Measurements from ENCODE around the gene AGBL3.
A peak's percentile ranks its signal among the peaks of the same experiment; 100 is the strongest.
"Not testable (repeated sequence)": the region's sequence is repeated elsewhere in the genome, so short reads cannot be mapped to it uniquely, and the experiment has no call there.

AGBL3 gene

GRCh38 chr7:135171581-135172291 lies 185.4 kb downstream of the AGBL3 start:
- not testable (repeated sequence) for H3K4me1 ChIP-seq (ENCODE audit: control insufficient read depth, low read depth, low read length); H3K27me3 ChIP-seq (ENCODE audit: control insufficient read depth, insufficient read depth, low read length); H3K9me3 ChIP-seq (ENCODE audit: control insufficient read depth, low read depth, low read length)
- Histone ChIP-seq H3K36me3 (ENCODE audit: control insufficient read depth, low read depth, low read length) (peaks cover 20% of the 10 kb centered on the region), H3K4me3 (ENCODE audit: low read length) (peak overlapping the region; percentile 67), H3K27ac (ENCODE audit: low read length) (peak overlapping the region; percentile 18), H3K9ac (ENCODE audit: low read length) (peak overlapping the region; percentile 82)

- not testable (repeated sequence) for H3K27ac ChIP-seq (ENCODE audit: low read length); H3K4me3 ChIP-seq (ENCODE audit: low read length); H3K36me3 ChIP-seq (ENCODE audit: control insufficient read depth, low read depth, low read length); H3K4me1 ChIP-seq (ENCODE audit: control insufficient read depth, low read depth, low read length); H3K9ac ChIP-seq (ENCODE audit: low read length); H3K9me3 ChIP-seq (ENCODE audit: control insufficient read depth, low read depth, low read length); H3K27me3 ChIP-seq (ENCODE audit: control insufficient read depth, insufficient read depth, low read length)
These were observed 187.6 kb downstream of the AGBL3 start for GRCh38 chr7:135173916-135174315.

DNA sequence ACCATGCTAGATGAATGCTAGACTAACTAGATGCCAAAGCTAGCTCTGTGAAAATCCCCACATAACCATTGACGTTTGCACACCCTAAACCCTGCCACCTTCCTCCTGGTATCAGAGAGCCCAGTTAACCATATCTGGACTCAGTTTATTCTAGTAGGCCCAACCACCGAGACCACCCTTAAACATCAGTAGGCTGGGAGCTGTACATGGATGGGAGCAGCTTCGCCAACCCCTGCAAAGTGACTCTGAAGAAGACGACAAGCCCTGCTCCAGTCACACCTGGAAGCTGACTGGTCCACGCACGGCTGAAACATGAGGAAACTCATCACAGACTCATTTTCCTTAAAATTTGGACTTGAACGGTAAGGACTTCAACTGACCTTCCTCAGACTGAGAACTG lies 188.6 kb downstream of the AGBL3 start:
- H3K4me1 ChIP-seq (ENCODE audit: control insufficient read depth, low read depth, low read length): peaks cover 9% of the 10 kb centered on the region
- H3K9ac ChIP-seq (ENCODE audit: low read length): no peak overlapping the region
- H3K27ac ChIP-seq (ENCODE audit: low read length): no peak overlapping the region
- no peaks in the 10 kb centered on the region for H3K36me3 ChIP-seq (ENCODE audit: control insufficient read depth, low read depth, low read length)
- H3K27me3 ChIP-seq (ENCODE audit: control insufficient read depth, insufficient read depth, low read length): no peaks in the 10 kb centered on the region
- H3K9me3 ChIP-seq (ENCODE audit: control insufficient read depth, low read depth, low read length): peaks cover under 1% of the 10 kb centered on the region
- H3K4me3 ChIP-seq (ENCODE audit: low read length): no peak overlapping the region

GRCh38 chr7:135175931-135176330 lies 189.6 kb downstream of the AGBL3 start:
- H3K27me3 ChIP-seq (ENCODE audit: control insufficient read depth, insufficient read depth, low read length): no peaks in the 10 kb centered on the region
- peaks cover 9% of the 10 kb centered on the region for H3K4me1 ChIP-seq (ENCODE audit: control insufficient read depth, low read depth, low read length)
- no peaks in the 10 kb centered on the region for H3K36me3 ChIP-seq (ENCODE audit: control insufficient read depth, low read depth, low read length)
- H3K4me3 ChIP-seq (ENCODE audit: low read length): no peak overlapping the region
- H3K27ac ChIP-seq (ENCODE audit: low read length): no peak overlapping the region
- no peak overlapping the region for H3K9ac ChIP-seq (ENCODE audit: low read length)
- H3K9me3 ChIP-seq (ENCODE audit: control insufficient read depth, low read depth, low read length): peaks cover 8% of the 10 kb centered on the region

DNA sequence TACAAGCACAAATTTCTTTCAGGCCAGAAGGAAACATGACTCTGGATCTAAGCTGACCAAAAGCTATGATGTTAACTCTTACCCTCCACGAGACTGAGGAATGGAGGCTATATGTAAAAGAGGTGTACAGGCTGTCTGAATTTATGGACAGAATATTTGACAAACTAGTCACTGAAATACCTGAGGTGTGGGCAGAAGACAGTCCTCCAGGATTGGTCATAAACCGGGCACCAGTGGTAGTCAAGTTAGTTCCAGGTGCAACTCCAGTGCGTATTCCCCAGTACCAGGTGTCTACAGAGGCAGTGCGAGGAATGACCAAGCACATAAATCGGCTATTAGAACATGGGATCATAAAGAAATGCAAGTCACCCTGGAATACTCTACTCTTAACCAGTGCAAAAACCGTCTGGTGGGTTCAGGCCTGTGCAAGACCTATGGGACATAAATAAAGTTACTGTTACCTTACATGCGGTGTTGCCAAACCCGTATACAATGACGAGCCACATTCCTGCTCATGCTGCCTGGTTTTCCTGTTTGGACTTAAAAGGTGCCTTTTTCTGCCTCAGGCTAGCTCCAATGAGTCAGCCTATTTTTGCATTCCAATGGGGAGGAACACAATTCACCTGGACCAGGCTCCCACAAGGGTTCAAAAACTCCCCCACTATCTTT lies 190.9 kb downstream of the AGBL3 start:
- no peak overlapping the region for H3K4me3 ChIP-seq (ENCODE audit: low read length)
- no peak overlapping the region for H3K9ac ChIP-seq (ENCODE audit: low read length)
- no peaks in the 10 kb centered on the region for H3K27me3 ChIP-seq (ENCODE audit: control insufficient read depth, insufficient read depth, low read length)
- peaks cover 9% of the 10 kb centered on the region for H3K4me1 ChIP-seq (ENCODE audit: control insufficient read depth, low read depth, low read length)
- H3K9me3 ChIP-seq (ENCODE audit: control insufficient read depth, low read depth, low read length): peaks cover 17% of the 10 kb centered on the region
- H3K36me3 ChIP-seq (ENCODE audit: control insufficient read depth, low read depth, low read length): no peaks in the 10 kb centered on the region
- H3K27ac ChIP-seq (ENCODE audit: low read length): peak overlapping the region; percentile 43

- no peak overlapping the region for H3K9ac ChIP-seq (ENCODE audit: low read length)
- H3K4me3 ChIP-seq (ENCODE audit: low read length): no peak overlapping the region
- no peaks in the 10 kb centered on the region for H3K27me3 ChIP-seq (ENCODE audit: control insufficient read depth, insufficient read depth, low read length)
- H3K9me3 ChIP-seq (ENCODE audit: control insufficient read depth, low read depth, low read length): peaks cover 17% of the 10 kb centered on the region
- peaks cover 1% of the 10 kb centered on the region for H3K36me3 ChIP-seq (ENCODE audit: control insufficient read depth, low read depth, low read length)
- peaks cover 9% of the 10 kb centered on the region for H3K4me1 ChIP-seq (ENCODE audit: control insufficient read depth, low read depth, low read length)
- no peak overlapping the region for H3K27ac ChIP-seq (ENCODE audit: low read length)
These were observed 192.1 kb downstream of the AGBL3 start for GRCh38 chr7:135178364-135178763.

DNA sequence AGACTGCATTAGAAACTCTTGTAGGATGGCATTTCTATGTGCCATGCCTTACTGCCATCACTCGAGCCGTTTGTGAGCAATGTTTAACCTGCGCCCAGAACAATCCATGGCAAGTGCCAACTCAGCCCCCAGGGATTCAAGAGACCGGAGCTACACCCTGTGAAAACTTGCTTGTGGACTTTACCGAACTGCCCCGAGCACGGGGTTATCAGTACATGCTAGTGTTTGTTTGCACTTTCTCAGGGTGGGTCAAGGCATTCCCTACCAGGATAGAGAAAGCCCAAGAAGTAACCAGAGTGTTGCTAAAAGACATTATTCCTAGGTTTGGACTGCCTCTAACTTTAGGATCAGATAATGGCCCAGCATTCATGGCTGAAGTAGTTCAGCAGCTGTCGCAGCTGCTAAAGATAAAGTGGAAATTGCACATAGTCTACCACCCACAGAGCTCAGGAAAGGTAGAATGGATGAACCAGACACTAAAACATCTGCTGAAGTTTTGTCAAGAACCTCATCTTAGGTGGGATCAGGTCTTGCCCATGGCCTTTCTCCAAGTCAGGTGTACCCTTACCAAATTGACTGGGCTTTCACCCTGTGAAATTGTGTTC lies 193.1 kb downstream of the AGBL3 start:
- Histone ChIP-seq H3K27ac (ENCODE audit: low read length) (no peak overlapping the region), H3K36me3 (ENCODE audit: control insufficient read depth, low read depth, low read length) (peaks cover 4% of the 10 kb centered on the region), H3K9me3 (ENCODE audit: control insufficient read depth, low read depth, low read length) (peaks cover 17% of the 10 kb centered on the region), H3K27me3 (ENCODE audit: control insufficient read depth, insufficient read depth, low read length) (no peaks in the 10 kb centered on the region), H3K4me1 (ENCODE audit: control insufficient read depth, low read depth, low read length) (peaks cover 9% of the 10 kb centered on the region), H3K4me3 (ENCODE audit: low read length) (no peak overlapping the region), H3K9ac (ENCODE audit: low read length) (no peak overlapping the region)

- peaks cover 9% of the 10 kb centered on the region for H3K4me1 ChIP-seq (ENCODE audit: control insufficient read depth, low read depth, low read length)
- H3K4me3 ChIP-seq (ENCODE audit: low read length): no peak overlapping the region
- H3K27ac ChIP-seq (ENCODE audit: low read length): no peak overlapping the region
- H3K9ac ChIP-seq (ENCODE audit: low read length): no peak overlapping the region
- no peaks in the 10 kb centered on the region for H3K27me3 ChIP-seq (ENCODE audit: control insufficient read depth, insufficient read depth, low read length)
- peaks cover 17% of the 10 kb centered on the region for H3K9me3 ChIP-seq (ENCODE audit: control insufficient read depth, low read depth, low read length)
- H3K36me3 ChIP-seq (ENCODE audit: control insufficient read depth, low read depth, low read length): peaks cover 4% of the 10 kb centered on the region
These were observed 193.8 kb downstream of the AGBL3 start for GRCh38 chr7:135180122-135180521.

DNA sequence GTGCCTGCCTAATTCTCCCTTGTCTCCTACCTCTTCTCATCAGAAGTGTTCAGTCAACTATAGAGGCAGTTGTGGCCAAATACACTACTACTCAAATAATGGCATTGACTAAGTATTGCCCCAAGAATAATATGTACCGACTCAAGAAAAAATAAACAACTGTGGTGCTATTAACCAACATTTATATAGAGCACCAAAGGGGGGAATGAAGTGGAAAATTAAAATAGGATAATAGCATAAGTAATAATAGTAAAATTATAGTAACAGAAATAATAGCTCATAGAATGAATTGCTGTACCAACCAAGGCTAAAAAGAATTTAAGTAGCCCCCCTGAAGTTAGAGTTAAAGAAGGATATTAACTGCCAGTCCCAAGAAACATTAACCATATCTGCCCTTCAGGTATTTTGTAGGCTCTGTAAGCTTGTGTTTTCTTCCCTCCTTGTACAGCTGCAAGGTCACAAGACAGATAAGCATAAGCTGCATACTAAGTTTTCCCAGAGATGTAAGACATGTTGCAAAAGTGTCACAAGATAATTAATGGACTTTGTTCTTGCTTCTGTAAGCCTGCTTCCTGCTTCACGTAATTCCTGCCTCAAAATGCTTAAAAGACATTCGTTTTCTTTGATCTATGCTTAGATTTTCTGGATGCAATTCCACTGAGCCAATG lies 195.1 kb downstream of the AGBL3 start:
- peaks cover 17% of the 10 kb centered on the region for H3K9me3 ChIP-seq (ENCODE audit: control insufficient read depth, low read depth, low read length)
- peaks cover 4% of the 10 kb centered on the region for H3K36me3 ChIP-seq (ENCODE audit: control insufficient read depth, low read depth, low read length)
- no peak overlapping the region for H3K9ac ChIP-seq (ENCODE audit: low read length)
- peaks cover 9% of the 10 kb centered on the region for H3K4me1 ChIP-seq (ENCODE audit: control insufficient read depth, low read depth, low read length)
- no peak overlapping the region for H3K4me3 ChIP-seq (ENCODE audit: low read length)
- H3K27me3 ChIP-seq (ENCODE audit: control insufficient read depth, insufficient read depth, low read length): no peaks in the 10 kb centered on the region
- H3K27ac ChIP-seq (ENCODE audit: low read length): no peak overlapping the region

DNA sequence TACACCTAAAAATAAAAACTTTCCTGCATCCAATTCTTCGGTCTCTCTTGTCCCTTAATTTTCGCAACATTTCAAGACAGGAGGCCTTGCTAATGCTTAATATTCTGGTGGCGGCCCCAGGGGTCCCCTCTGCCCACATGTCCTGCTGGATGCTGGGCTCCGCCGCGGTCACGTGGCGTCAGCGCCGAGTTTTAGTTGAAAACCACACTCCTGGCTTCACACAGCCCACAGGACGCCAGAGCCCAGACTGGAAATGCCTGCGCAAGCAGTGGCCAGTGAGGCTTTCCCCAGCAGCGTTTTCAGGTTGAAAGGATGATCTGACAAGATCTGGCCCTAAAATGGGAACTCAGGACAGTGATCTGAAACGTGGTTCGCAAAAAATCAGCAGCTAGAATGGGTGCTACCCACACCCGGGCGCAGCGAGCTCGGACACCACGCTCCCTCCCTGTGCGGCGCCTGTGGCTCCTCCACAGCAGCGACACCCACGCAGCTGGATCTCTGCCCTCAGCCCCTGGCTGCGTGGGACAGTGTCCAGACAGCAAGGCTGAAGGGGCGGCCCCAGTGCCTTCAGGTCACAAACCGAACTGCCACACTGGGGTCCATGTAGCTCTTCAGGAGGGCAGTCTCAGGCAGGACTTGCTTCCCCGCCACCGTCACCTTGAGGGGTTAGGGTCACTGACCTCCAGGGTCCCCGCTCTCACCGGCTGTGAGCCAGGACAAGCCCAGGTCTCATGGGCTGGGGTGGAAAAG lies 195.8 kb downstream of the AGBL3 start:
- Histone ChIP-seq H3K4me3 (ENCODE audit: low read length) (no peak overlapping the region), H3K27me3 (ENCODE audit: control insufficient read depth, insufficient read depth, low read length) (no peaks in the 10 kb centered on the region), H3K9ac (ENCODE audit: low read length) (no peak overlapping the region), H3K9me3 (ENCODE audit: control insufficient read depth, low read depth, low read length) (peaks cover 17% of the 10 kb centered on the region), H3K27ac (ENCODE audit: low read length) (no peak overlapping the region), H3K36me3 (ENCODE audit: control insufficient read depth, low read depth, low read length) (peaks cover 4% of the 10 kb centered on the region), H3K4me1 (ENCODE audit: control insufficient read depth, low read depth, low read length) (peaks cover 8% of the 10 kb centered on the region)

GRCh38 chr7:135183478-135183877 lies 197.2 kb downstream of the AGBL3 start:
- H3K36me3 ChIP-seq (ENCODE audit: control insufficient read depth, low read depth, low read length): peaks cover 10% of the 10 kb centered on the region
- peaks cover 17% of the 10 kb centered on the region for H3K9me3 ChIP-seq (ENCODE audit: control insufficient read depth, low read depth, low read length)
- no peaks in the 10 kb centered on the region for H3K4me1 ChIP-seq (ENCODE audit: control insufficient read depth, low read depth, low read length)
- no peaks in the 10 kb centered on the region for H3K27me3 ChIP-seq (ENCODE audit: control insufficient read depth, insufficient read depth, low read length)
- H3K9ac ChIP-seq (ENCODE audit: low read length): no peak overlapping the region
- no peak overlapping the region for H3K27ac ChIP-seq (ENCODE audit: low read length)
- H3K4me3 ChIP-seq (ENCODE audit: low read length): no peak overlapping the region
